ENCODE data around the gene PRR33.

The PRR33 gene

GRCh38 chr11:1916132-1916985 is 24.7 kb upstream of the PRR33 start:
- DNase-seq (ENCODE audit: low read depth): no peak

GRCh38 chr11:1915795-1916131 is 24.1 kb upstream of the PRR33 start:
- no peak for DNase-seq (ENCODE audit: low read depth)

DNA sequence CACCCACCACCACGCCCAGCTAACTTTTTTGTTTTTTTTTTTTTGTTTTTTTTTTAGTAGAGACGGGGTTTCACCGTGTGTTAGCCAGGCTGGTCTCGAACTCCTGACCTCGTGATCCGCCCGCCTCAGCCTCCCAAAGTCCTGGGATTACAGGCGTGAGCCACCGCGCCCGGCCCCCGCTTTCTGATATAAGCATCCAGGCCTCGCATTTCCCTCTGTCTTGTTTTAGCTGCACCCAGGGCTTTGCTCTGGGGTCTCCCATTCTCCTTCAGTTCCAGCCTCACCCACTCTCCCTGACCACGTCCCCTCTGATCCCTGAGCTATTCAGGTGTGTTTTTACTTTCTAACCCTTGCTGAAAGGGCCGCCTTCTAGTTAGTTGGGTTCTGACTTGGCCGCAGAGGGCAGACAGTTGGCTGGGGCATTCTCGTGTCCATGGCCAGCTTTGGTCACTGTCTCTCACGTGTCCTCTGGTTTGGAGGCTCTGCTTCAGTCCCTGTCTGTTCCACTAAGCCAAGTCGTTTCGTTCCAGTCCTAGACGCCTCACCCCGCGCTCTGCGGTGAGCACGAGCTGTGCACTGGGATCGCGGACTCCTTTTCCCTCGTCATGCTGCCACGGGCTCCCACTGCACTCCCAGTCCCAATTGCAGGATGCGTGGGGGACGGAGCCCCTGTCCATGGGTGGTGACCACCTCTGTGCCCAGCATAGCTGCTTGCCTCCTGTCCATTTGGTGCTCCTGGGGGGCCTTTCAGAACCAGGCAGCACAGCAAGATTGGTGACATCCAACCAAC is 21.8 kb upstream of the PRR33 start:
- no peak for DNase-seq (ENCODE audit: low read depth)

DNA sequence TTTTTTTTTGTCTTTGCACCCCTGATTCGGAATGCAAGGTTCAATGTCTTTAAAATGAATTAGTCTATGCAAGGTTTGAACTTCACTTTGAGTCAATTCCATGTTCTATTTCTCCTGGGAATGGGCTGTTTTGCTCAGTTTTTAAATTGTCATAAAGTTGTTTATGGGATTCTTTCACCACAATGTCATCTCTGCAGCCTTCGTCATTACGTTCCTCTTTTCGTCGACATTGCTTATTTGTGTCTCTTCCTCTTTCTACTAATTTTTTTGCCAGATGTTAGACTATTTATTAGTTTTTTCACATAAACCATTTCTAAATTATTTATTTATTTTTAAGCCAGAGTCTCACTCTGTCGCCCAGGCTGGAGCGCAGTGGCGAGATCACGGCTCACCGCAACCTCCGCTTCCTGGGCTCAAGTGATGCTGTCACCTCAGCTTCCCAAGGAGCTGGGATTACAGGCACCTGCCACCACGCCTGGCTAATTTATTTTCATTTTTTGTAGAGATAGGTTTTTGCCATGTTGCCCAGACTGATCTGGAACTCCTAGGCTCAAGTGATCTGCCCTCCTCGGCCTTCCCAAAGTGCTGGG is 20.7 kb upstream of the PRR33 start:
- DNase-seq (ENCODE audit: low read depth): no peak

- no peak for DNase-seq (ENCODE audit: low read depth)
Measured at GRCh38 chr11:1909524-1909923, 17.8 kb upstream of the PRR33 start.

DNA sequence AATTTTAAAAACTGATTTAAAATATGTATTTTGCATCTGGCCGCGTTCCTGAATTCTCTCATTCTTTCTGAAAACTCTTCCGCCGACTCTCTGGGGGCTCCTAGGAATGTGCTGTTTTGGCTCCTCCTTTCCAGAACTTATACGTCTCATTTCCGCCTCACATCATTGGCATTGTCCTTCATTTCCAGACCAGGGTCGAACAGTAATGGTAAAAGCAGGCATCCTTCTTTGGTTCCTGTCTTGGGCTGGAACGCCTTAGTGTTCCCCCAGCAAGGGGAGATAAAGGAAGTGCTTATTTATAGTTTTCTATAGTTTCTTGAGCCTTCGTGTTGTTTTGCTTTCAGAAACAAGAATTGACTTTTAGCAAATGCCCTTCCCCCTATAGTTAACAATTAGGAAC is 16.9 kb upstream of the PRR33 start:
- DNase-seq (ENCODE audit: low read depth): no peak

DNA sequence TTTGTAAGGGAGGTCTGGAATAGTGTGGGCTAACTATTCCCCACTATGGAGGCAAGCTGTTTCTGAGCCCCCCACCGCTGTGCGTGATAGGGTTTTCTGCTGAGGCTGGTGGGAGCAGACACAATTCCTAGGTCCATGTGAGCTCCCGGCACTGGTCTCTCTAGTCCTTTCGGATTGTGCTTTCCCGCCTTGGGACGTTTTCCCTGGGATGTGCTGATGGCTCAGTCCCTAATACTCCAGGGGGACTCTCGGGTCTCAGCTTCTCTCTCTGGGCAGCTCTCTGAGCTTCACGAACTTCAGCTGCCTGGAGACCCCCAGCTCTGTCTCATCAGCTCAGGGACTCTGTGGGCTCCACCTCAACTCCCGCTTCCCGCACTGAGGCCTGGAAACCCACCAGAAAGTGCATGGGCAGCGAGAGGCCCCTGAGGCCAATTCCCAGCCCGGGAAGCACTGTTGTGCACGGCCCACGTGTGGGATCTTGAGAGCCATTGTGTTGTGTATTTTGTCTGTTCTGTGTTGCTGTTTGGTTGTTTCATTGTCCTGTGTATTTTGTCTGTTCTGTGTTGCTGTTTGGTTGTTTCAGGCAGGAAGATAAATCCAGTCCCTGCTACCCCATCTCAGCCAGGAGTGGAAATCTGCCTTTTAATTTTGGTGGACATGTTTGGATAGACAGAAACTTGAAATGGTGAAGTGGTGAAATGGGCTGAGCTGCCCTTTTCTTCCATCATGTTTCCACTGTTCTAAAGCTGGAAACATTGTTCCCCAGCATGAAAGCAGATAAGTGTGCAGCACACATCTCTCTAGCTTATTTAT is 15.1 kb upstream of the PRR33 start:
- no peak for DNase-seq (ENCODE audit: low read depth)

- no peak for DNase-seq (ENCODE audit: low read depth)
Measured at GRCh38 chr11:1906181-1906580, 14.5 kb upstream of the PRR33 start.

DNA sequence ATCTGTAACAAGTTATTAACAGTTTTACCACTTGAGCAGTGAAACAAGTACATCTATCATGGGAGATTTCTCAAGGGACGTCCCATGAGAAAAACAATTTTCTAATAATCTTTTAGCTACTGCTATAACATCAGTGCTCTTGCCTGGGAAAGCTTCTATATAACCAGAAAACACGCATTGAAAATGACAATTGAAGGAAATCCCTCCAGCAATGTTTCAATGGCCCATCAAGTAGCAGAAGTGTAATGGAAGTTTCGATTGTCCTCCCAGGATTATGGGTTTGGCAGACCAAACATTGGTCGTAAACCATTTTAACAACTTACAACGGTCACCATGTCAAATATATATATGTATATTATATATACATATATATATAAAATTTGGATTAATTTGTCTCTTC is 8.0 kb upstream of the PRR33 start:
- DNase-seq (ENCODE audit: low read depth): no peak

GRCh38 chr11:1899090-1899489 is 7.4 kb upstream of the PRR33 start:
- no peak for DNase-seq (ENCODE audit: low read depth)

GRCh38 chr11:1896923-1897322 is 5.2 kb upstream of the PRR33 start:
- DNase-seq (ENCODE audit: low read depth): no peak

DNA sequence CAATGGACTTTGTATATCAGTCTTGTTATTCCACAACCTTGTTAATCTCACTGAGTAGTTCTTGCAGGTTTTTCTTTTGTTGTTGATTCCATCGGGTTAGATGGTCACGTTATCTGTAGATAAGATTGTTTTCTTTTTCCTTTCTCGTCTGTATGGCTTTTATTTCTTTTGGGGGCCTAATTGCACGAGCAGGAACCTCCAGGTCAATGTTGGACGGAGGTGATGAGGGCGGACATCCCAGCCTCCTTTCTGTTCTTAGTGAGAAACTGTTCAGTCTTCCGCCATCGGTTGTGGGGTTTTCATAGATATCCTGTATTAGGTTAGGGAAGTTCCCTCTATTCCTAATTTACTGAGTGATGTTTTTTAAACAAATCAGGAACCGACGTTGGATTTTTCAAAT is 4.8 kb upstream of the PRR33 start:
- DNase-seq (ENCODE audit: low read depth): no peak

- no peak for DNase-seq (ENCODE audit: low read depth)
Measured at GRCh38 chr11:1894759-1895158, 3.1 kb upstream of the PRR33 start.

DNA sequence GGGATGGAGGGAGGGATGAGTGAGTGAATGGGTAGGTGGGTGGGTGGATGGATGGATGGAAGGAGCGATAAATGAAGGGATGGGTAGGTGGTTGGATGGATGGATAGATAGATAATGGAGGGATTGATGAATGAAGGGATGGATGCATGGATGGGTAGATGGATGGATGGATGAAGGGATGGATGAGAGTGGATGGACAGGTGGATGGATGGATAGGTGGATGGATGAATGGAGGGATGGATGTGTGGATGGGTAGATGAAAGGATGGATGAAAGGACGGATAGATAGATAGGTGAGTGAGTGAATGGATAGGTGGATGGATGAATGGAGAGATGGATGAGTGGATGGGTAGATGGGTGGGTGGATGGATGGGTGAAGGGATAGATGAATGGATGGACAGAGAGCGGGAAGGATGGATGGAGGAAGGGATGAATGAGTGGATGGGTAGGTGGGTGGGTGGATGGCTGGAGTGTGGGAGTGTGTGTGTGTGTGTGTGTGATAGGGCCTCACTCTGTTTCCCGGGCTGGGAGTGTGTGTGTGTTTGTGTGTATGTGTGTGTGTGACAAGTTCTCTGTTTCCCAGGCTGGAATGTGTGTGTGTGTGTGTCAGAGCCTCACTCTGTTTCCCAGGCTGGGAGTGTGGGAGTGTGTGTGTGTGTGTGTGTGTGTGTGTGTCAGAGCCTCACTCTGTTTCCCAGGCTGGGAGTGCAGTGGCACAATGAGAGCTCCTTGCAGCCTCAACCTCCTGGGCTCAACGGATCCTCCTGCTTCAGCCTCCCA is 2.1 kb upstream of the PRR33 start:
- no peak for DNase-seq (ENCODE audit: low read depth)

- no peak for DNase-seq (ENCODE audit: low read depth)
Measured at GRCh38 chr11:1892558-1892957, 863 bp upstream of the PRR33 start.

DNA sequence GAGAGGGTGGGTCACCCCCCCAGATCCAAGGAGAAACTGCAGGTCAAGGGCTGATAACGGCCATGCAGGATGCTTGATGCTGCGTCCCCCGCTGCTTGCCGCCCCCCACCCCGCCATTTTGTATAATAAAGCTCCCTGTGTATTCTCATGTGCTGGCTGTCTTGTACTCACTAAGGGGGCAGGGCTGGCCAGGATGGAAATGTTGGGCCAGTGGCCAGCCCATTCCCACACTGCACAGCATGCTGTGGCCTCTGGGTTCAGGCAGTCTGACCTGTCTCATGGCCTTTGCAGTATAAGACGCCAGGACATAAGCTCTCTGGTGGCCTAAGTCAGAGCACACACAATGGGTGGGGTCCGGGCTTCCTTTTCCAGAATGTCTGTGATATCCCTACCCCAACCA is 421 bp upstream of the PRR33 start:
- no peak for DNase-seq (ENCODE audit: low read depth)

DNA sequence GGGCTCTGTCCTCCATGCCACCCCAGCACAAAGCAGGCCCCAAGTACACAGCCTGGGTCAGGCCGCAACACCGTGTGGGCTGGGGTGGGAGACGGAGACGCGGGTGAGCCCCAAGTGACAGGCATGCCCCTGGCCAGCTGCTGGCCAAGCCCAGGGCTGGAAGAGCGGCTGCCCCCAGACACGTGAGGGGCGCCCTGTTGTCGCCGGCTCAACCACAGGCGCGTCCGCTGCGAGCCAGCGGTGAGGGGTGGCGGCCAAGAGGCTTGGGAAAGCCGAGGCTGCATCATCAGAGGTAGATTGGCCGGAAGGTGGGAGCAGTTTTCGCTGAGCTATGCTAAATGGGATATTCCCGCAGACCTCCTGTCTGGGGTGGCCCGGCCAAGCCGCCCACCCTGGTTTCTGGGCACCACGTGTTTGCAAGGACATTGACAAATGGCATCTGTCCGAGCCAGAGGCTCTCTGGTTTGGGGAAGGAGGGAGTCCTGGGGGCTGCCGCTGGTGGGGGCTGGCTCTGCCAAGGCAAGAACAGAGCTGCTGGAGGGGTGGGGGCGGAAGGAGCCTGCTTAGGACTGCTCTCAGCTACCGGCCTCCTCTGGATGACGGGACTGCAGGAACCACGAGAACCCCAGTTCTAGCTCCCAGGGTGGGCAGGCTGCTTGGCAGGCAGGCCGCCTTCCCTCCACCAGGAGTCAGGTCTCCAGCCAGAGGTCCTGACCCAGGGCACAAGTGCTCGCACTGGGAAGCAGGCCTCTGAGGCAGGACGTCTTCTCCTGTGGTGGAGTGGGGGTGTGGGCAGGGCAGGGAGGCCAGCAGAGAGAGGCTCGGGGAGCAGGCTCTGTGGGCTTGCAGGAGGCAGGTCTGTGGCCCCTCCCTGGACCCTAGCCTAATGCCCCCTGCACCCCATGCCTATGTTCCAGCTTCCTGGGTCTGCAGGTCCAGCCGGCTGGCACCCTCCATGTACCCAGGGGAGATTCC is 552 bp downstream of the PRR33 start:
- DNase-seq (ENCODE audit: low read depth): no peak

GRCh38 chr11:1889941-1890855 is 1.5 kb downstream of the PRR33 start:
- no peak for DNase-seq (ENCODE audit: low read depth)

DNA sequence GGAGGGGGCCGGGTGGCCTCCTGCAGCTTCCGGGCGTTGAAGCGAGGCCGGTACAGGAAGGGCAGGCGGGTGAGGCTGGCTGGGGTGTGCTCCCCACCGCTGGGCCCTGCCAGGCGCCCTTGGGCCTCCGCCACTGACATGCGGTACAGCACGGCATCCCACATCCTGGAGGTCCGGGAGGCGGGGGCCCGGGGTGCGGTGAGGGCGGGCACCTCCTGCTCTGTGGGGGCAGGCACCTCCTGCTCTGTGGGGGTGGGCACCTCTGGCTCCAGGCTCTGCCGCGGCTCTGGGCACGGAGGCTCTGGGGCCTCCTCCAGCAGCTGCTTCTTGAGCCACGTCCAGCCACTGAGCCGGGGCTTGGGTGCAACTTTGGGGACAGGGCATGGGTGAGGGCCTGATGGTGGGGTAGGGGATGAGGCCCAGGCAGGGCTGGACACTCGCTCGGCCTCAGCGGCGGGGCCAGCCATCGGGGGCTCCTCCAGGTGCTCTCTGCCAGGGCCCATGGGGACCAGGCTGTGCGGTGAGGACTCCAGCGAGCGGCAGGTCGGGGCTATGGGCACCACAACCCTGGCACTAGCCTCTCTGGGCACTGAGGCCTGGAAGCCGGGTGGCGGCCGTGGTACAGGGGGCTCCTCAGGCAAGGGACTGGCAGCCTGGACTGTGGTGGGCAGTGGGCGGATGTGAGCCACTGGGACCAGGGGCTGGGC is 2.3 kb downstream of the PRR33 start:
- DNase-seq (ENCODE audit: low read depth): peak; percentile 60
